ENCODE results near the gene CASZ1.

DNA sequence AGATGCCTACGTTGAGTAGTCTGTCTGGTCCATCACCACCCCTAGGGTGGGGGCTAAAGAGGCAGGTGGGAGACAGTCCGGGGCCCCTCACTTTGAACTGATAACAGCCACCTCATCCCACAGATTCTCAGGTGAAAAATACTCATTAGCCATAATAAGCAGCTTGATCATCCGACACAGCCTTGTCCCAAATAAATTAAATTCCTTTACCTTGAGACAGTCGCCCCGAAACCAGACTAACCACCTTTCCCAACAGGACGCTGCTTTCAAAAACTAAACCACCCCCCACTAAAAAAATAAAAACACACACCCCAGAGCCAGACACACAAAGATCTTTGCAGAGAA lies 103.3 kb downstream of the CASZ1 start:
- TF ChIP-seq, protein P1, sequence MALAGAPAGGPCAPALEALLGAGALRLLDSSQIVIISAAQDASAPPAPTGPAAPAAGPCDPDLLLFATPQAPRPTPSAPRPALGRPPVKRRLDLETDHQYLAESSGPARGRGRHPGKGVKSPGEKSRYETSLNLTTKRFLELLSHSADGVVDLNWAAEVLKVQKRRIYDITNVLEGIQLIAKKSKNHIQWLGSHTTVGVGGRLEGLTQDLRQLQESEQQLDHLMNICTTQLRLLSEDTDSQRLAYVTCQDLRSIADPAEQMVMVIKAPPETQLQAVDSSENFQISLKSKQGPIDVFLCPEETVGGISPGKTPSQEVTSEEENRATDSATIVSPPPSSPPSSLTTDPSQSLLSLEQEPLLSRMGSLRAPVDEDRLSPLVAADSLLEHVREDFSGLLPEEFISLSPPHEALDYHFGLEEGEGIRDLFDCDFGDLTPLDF (CRISPR knock-in tag; IDR thresholded peaks at IDR 0.05): no peak
- TF ChIP-seq, protein P2, sequence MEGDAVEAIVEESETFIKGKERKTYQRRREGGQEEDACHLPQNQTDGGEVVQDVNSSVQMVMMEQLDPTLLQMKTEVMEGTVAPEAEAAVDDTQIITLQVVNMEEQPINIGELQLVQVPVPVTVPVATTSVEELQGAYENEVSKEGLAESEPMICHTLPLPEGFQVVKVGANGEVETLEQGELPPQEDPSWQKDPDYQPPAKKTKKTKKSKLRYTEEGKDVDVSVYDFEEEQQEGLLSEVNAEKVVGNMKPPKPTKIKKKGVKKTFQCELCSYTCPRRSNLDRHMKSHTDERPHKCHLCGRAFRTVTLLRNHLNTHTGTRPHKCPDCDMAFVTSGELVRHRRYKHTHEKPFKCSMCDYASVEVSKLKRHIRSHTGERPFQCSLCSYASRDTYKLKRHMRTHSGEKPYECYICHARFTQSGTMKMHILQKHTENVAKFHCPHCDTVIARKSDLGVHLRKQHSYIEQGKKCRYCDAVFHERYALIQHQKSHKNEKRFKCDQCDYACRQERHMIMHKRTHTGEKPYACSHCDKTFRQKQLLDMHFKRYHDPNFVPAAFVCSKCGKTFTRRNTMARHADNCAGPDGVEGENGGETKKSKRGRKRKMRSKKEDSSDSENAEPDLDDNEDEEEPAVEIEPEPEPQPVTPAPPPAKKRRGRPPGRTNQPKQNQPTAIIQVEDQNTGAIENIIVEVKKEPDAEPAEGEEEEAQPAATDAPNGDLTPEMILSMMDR (IDR thresholded peaks at IDR 0.05): no peak
- TF ChIP-seq FOXK1 (CRISPR knock-in tag; IDR thresholded peaks at IDR 0.05): no peak
- TF ChIP-seq, protein P3, sequence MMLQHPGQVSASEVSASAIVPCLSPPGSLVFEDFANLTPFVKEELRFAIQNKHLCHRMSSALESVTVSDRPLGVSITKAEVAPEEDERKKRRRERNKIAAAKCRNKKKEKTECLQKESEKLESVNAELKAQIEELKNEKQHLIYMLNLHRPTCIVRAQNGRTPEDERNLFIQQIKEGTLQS (CRISPR knock-in tag; conservative IDR thresholded peaks at IDR 0.05): no peak
- TF ChIP-seq ESRRA (CRISPR knock-in tag; IDR thresholded peaks at IDR 0.05; ENCODE audit: borderline replicate concordance): no peak

Measured in WTC11 (cell line).